A549 (cell line): ENCODE results near the gene ARL13B. TPM values are rescaled to one million over a fixed set of nuclear protein-coding genes. Genes with fewer than 3 reads are reported as not detected.
"Not testable (repeated sequence)": the region's sequence is repeated elsewhere in the genome, so short reads cannot be mapped to it uniquely, and the experiment has no call there.

Experiments
- ATAC-seq, 2 experiments: fragments of 200-7000 bp in 1 of 2; fragments of >200 bp in 1 of 2; cut with Nextera tagmentation in 1 of 2; cut with Tn5 transposase in 1 of 2; 3 replicates each; pipeline versions ENCODE4 v1.8.0 to v1.9.1; 2018 to 2020; ENCODE audit warnings: mild to moderate bottlenecking in 1 of 2, moderate library complexity in 1 of 2
- CTCF ChIA-PET: fragments of 300-600 bp; sonication (Branson Sonifier 250); formaldehyde crosslinking; extraction: SDS; loops from one replicate; lab custom pipeline; 2021; ENCODE audit warnings: antibody characterized with exemption, inconsistent platforms; lab: Yijun Ruan, JAX
- POLR2A ChIA-PET: fragments of 350-600 bp; formaldehyde crosslinking; extraction: SDS; loops from one replicate; lab custom pipeline; 2021; ENCODE audit warnings: antibody characterized with exemption, inconsistent platforms; lab: Yijun Ruan, JAX
- DNase-seq, 2 experiments: peaks; one replicate each; pipeline versions ENCODE4 v3.0.0 to v3.0.0-alpha.2; 2011 to 2016; ENCODE audit warnings: low read depth in 1 of 2, low spot score in 1 of 2
- FAIRE-seq: peaks from 2 replicates; lab custom pipeline; 2011; peaks lifted over from hg19 to GRCh38; lab: Jason Lieb, UNC
- H3K27ac ChIP-seq, 2 experiments: fragments of >200 bp; sonication (Bioruptor Twin); formaldehyde crosslinking; 3 replicates each; pipeline ENCODE4 v1.5.1; 2016 to 2017
- H3K4me1 ChIP-seq: fragments of >200 bp; sonication (Bioruptor Twin); formaldehyde crosslinking; 3 replicates; pipeline ENCODE4 v1.6.1; 2016
- H3K4me2 ChIP-seq: fragments of >200 bp; sonication (Bioruptor Twin); formaldehyde crosslinking; 3 replicates; pipeline ENCODE4 v1.6.1; 2016
- H3K4me3 ChIP-seq: fragments of >200 bp; sonication (Bioruptor Twin); formaldehyde crosslinking; 3 replicates; pipeline ENCODE4 v1.5.1; 2016
- H3K9me3 ChIP-seq: fragments of >200 bp; sonication (Bioruptor Twin); formaldehyde crosslinking; 3 replicates; pipeline ENCODE4 v1.6.1; 2016
- CBX2 ChIP-seq: fragments of 200-600 bp; sonication (generic); IDR thresholded peaks from 2 replicates; pipeline ENCODE4 v1.6.1; 2016; ENCODE audit warnings: low read depth, mild to moderate bottlenecking, borderline replicate concordance
- CHD2 ChIP-seq: fragments of 150-350 bp; IDR thresholded peaks from 2 replicates; pipeline ENCODE4 v1.6.1; 2014; ENCODE audit warnings: low read length; ENCODE audit not compliant: partially characterized antibody
- EHF ChIP-seq: fragments of 250-450 bp; sonication (Bioruptor Pico); IDR thresholded peaks from 2 replicates; pipeline ENCODE4 v1.5.0; 2020; ENCODE audit warnings: mild to moderate bottlenecking
- EHMT2 ChIP-seq: fragments of 200-600 bp; sonication (generic); IDR thresholded peaks from 2 replicates; pipeline ENCODE4 v1.6.1; 2016; ENCODE audit warnings: antibody characterized with exemption, low read depth, mild to moderate bottlenecking, moderate library complexity
- FOSL2 ChIP-seq, 2 experiments: fragments of 450-650 bp in 1 of 2; fragments of >200 bp in 1 of 2; sonication (Bioruptor Twin) in 1 of 2; formaldehyde crosslinking; IDR thresholded peaks; 2 replicates each; pipeline versions ENCODE4 v1.5.0 to v1.6.1; 2016 to 2020; ENCODE audit warnings: mild to moderate bottlenecking in 1 of 2, moderate library complexity in 1 of 2
- GATA3 ChIP-seq: IDR thresholded peaks from 2 replicates; pipeline ENCODE4 v1.6.1; 2012; ENCODE audit warnings: borderline replicate concordance
- HDAC2 ChIP-seq: fragments of 200-600 bp; sonication (generic); IDR thresholded peaks from 2 replicates; pipeline ENCODE4 v1.6.1; 2016
- HES2 ChIP-seq: fragments of >200 bp; sonication (Bioruptor Twin); formaldehyde crosslinking; IDR thresholded peaks from 2 replicates; pipeline ENCODE4 v1.6.1; 2016
- HOXA7 ChIP-seq: fragments of 250-450 bp; sonication (Bioruptor Pico); IDR thresholded peaks from 2 replicates; pipeline ENCODE4 v1.5.0; 2020; ENCODE audit warnings: mild to moderate bottlenecking, moderate library complexity
- HOXB13 ChIP-seq: fragments of 250-450 bp; sonication (Bioruptor Pico); IDR thresholded peaks from 2 replicates; pipeline ENCODE4 v1.5.0; 2020; ENCODE audit warnings: low read depth, mild to moderate bottlenecking, moderate library complexity
- JUNB ChIP-seq: fragments of >200 bp; sonication (Bioruptor Twin); formaldehyde crosslinking; IDR thresholded peaks from 2 replicates; pipeline ENCODE4 v1.6.1; 2016
- KDM1A ChIP-seq: fragments of 200-600 bp; sonication (generic); IDR thresholded peaks from 2 replicates; pipeline ENCODE4 v1.6.1; 2016; ENCODE audit warnings: low read depth, mild to moderate bottlenecking
- MAX ChIP-seq: IDR thresholded peaks from 2 replicates; pipeline ENCODE4 v1.6.1; 2012
- MAZ ChIP-seq: fragments of 150-350 bp; IDR thresholded peaks from 2 replicates; pipeline ENCODE4 v1.6.1; 2014; ENCODE audit warnings: antibody characterized with exemption, low read depth, low read length, borderline replicate concordance
- MYC ChIP-seq: IDR thresholded peaks from 2 replicates; pipeline ENCODE4 v1.6.1; 2012; ENCODE audit warnings: mild to moderate bottlenecking, inconsistent platforms, low read length, improper control_type of control experiment, borderline replicate concordance
- NFE2L2 ChIP-seq: fragments of 150-350 bp; conservative IDR thresholded peaks from 2 replicates; pipeline ENCODE4 v1.6.1; 2014; ENCODE audit warnings: low read length
- NR3C1 ChIP-seq: fragments of >200 bp; sonication (Bioruptor Twin); formaldehyde crosslinking; IDR thresholded peaks from 3 replicates; pipeline ENCODE4 v1.6.1; 2017
- PBX3 ChIP-seq: IDR thresholded peaks from 2 replicates; pipeline ENCODE4 v1.6.1; 2012
- RAD21 ChIP-seq, 2 experiments: fragments of >200 bp in 1 of 2; sonication (Bioruptor Twin) in 1 of 2; formaldehyde crosslinking in 1 of 2; IDR thresholded peaks in 1 of 2; conservative IDR thresholded peaks in 1 of 2; 2 replicates in 1 of 2; 3 replicates in 1 of 2; pipeline ENCODE4 v1.6.1; 2012 to 2018; ENCODE audit warnings: inconsistent platforms in 1 of 2
- RCOR1 ChIP-seq: fragments of 150-350 bp; IDR thresholded peaks from 2 replicates; pipeline ENCODE4 v1.6.1; 2014; ENCODE audit warnings: antibody characterized with exemption, low read length, low read depth
- RFX5 ChIP-seq: fragments of 450-650 bp; IDR thresholded peaks from 2 replicates; pipeline ENCODE4 v1.7.1; 2014; ENCODE audit warnings: antibody characterized with exemption, mild to moderate bottlenecking, moderate library complexity
- SREBF2 ChIP-seq: fragments of 450-650 bp; IDR thresholded peaks from 2 replicates; pipeline ENCODE4 v1.6.1; 2014; ENCODE audit warnings: mild to moderate bottlenecking, moderate library complexity
- USF2 ChIP-seq: fragments of 450-650 bp; IDR thresholded peaks from 2 replicates; pipeline ENCODE4 v1.6.1; 2014; ENCODE audit warnings: antibody characterized with exemption
- ZFP36 ChIP-seq: fragments of 450-650 bp; IDR thresholded peaks from 2 replicates; pipeline ENCODE4 v1.6.1; 2014; ENCODE audit warnings: borderline replicate concordance; ENCODE audit not compliant: partially characterized antibody
- ZNF302 ChIP-seq: fragments of 250-450 bp; sonication (Bioruptor Pico); IDR thresholded peaks from 2 replicates; pipeline ENCODE4 v1.9.0; 2021; ENCODE audit warnings: inconsistent platforms, mild to moderate bottlenecking, moderate library complexity
- ZSCAN20 ChIP-seq: fragments of 250-450 bp; sonication (Bioruptor Pico); IDR thresholded peaks from 2 replicates; pipeline ENCODE4 v1.8.0; 2022; ENCODE audit warnings: mild to moderate bottlenecking, moderate library complexity
- WGBS: methylation state at CpG from one replicate; pipeline ENCODE4 v1.1.6; 2017; ENCODE audit errors: missing lambda C conversion rate; 5-methylcytosine and 5-hydroxymethylcytosine counted together
- polyA plus RNA-seq, 4 experiments: library from polyadenylated mRNA; depleted of rRNA in 3 of 4; stranded (reverse); fragments of >200 nt; fragmentation: RNase III in 1 of 4; extraction: RNeasy Plus Mini Kit Qiagen cat#74134 plus additional on column Dnase treatment in 1 of 4; gene quantifications; 2 replicates in 3 of 4; 3 replicates in 1 of 4; pipeline ENCODE4 v1.2.3, GENCODE V29; 2011 to 2017

The ARL13B gene
- polyA plus RNA-seq, 2 of the 4 experiments (the other 2 are of a cell fraction) = 13.3 to 28.6 TPM

GRCh38 chr3:93962798-93963197 lies 17.2 kb upstream of the ARL13B start:
- ChIA-PET POLR2A (no interaction called here), CTCF (no interaction called here)
- TF ChIP-seq GATA3 = no peak
- TF ChIP-seq KDM1A = no peak
- no peak for TF ChIP-seq MAX
- no peak for TF ChIP-seq MAZ
- TF ChIP-seq PBX3 = no peak
- TF ChIP-seq RCOR1 = no peak
- no peak for TF ChIP-seq CBX2
- TF ChIP-seq ZNF302 (CRISPR knock-in tag) = no peak
- H3K4me2 ChIP-seq = no peak overlapping the region
- no peaks in the 10 kb centered on the region for H3K4me1 ChIP-seq
- H3K9me3 ChIP-seq = no peaks in the 10 kb centered on the region
- H3K27ac ChIP-seq = no peak overlapping the region
- no peak for FAIRE-seq
- 26% methylated on average over 3 of the region's 3 CpGs for WGBS
- ATAC-seq = no peak
- no peak overlapping the region for H3K4me3 ChIP-seq
- DNase-seq = no peak

GRCh38 chr3:93965106-93965505 lies 14.8 kb upstream of the ARL13B start:
- CTCF ChIA-PET = interaction anchor here (0.7 kb wide), 1 partner anchor 36 kb away, joined by 3 read pairs; no protein-coding TSS in a partner anchor
- H3K4me2 ChIP-seq, H3K27ac ChIP-seq, POLR2A ChIA-PET, FAIRE-seq, H3K9me3 ChIP-seq, DNase-seq, ATAC-seq, H3K4me1 ChIP-seq, H3K4me3 ChIP-seq: not testable (repeated sequence)
- 93% methylated on average over 19 of the region's 19 CpGs for WGBS

- DNase-seq (peak; percentile 6 to 16), FAIRE-seq (no peak), ATAC-seq (no peak)
- Histone ChIP-seq H3K4me1 (peaks cover 18% of the 10 kb centered on the region), H3K4me3 (no peak overlapping the region), H3K4me2 (0 out of 3 replicates have a peak overlapping the region, but pooled peaks have one; percentile 1), H3K9me3 (no peaks in the 10 kb centered on the region), H3K27ac (no peak overlapping the region)
- ChIA-PET POLR2A (interaction anchor here (1.8 kb wide), 1 partner anchor 10 kb away, joined by 5 read pairs; no protein-coding TSS in a partner anchor), CTCF (no interaction called here)
- 94% methylated on average over 3 of the region's 3 CpGs for WGBS
- TF ChIP-seq NR3C1 (no peak), CHD2 (no peak), MYC (no peak), SREBF2 (no peak), PBX3 (no peak), EHMT2 (no peak), EHF (no peak), HOXB13 (CRISPR knock-in tag) (no peak), RAD21 (conservative IDR thresholded peaks at IDR 0.05 in 1 of 2, IDR thresholded peaks at IDR 0.05 in 1 of 2) (no peak), MAX (no peak), ZFP36 (no peak), ZSCAN20 (CRISPR knock-in tag) (no peak), FOSL2 (IDR thresholded peaks at IDR 0.05) (no peak), FOSL2 (CRISPR knock-in tag; IDR thresholded peaks at IDR 0.05) (no peak), HOXA7 (no peak), NFE2L2 (no peak), USF2 (no peak), HES2 (no peak), HDAC2 (no peak), RFX5 (no peak), JUNB (no peak)
These were observed 10.5 kb upstream of the ARL13B start for GRCh38 chr3:93969443-93969842.
